ENCODE measurements around the gene DNAJC13. TPM values are rescaled to one million over a fixed set of nuclear protein-coding genes. Genes with fewer than 3 reads are reported as not detected.

Gene DNAJC13
- total and polyA plus RNA-seq, 4 donors: 38.1 to 82.2 (median 46.6) TPM

GRCh38 chr3:132507657-132508056 lies 90.4 kb downstream of the DNAJC13 start:
- Histone ChIP-seq H3K27ac (ENCODE audit: low read depth, low read length) (no peak overlapping the region), H3K4me1 (ENCODE audit: control insufficient read depth, insufficient read depth, low read length) (no peaks in the 10 kb centered on the region), H3K27me3 (ENCODE audit: control insufficient read depth, insufficient read depth, low read length) (no peaks in the 10 kb centered on the region), H3K4me3 (ENCODE audit: low read depth, low read length) (no peak overlapping the region), H3K9me3 (ENCODE audit: control insufficient read depth, insufficient read depth, low read length) (no peaks in the 10 kb centered on the region), H3K36me3 (ENCODE audit: control insufficient read depth, insufficient read depth, low read length) (peaks cover 9% of the 10 kb centered on the region)
- WGBS (ENCODE audit: insufficient coverage): no CpG with 5 or more reads among the region's 4 CpGs
- no peak for DNase-seq (ENCODE audit: low read depth in 4 of 6, low spot score in 6 of 6)

GRCh38 chr3:132509096-132509495 lies 91.8 kb downstream of the DNAJC13 start:
- Histone ChIP-seq H3K4me3 (ENCODE audit: low read depth, low read length) (no peak overlapping the region), H3K27ac (ENCODE audit: low read depth, low read length) (no peak overlapping the region), H3K4me1 (ENCODE audit: control insufficient read depth, insufficient read depth, low read length) (no peaks in the 10 kb centered on the region), H3K36me3 (ENCODE audit: control insufficient read depth, insufficient read depth, low read length) (peaks cover 9% of the 10 kb centered on the region), H3K9me3 (ENCODE audit: control insufficient read depth, insufficient read depth, low read length) (no peaks in the 10 kb centered on the region), H3K27me3 (ENCODE audit: control insufficient read depth, insufficient read depth, low read length) (no peaks in the 10 kb centered on the region)
- 100% methylated on average over 1 of the region's 1 CpG for WGBS (ENCODE audit: insufficient coverage)
- DNase-seq (ENCODE audit: low read depth in 4 of 6, low spot score in 6 of 6): no peak

- WGBS (ENCODE audit: insufficient coverage): no CpG with 5 or more reads among the region's 1 CpG
- no peak overlapping the region for H3K4me3 ChIP-seq (ENCODE audit: low read depth, low read length)
Observed at GRCh38 chr3:132509506-132509905, 92.2 kb downstream of the DNAJC13 start.

GRCh38 chr3:132513057-132513456 lies 95.8 kb downstream of the DNAJC13 start:
- Histone ChIP-seq H3K27ac (ENCODE audit: low read depth, low read length) (no peak overlapping the region), H3K27me3 (ENCODE audit: control insufficient read depth, insufficient read depth, low read length) (no peaks in the 10 kb centered on the region), H3K4me1 (ENCODE audit: control insufficient read depth, insufficient read depth, low read length) (no peaks in the 10 kb centered on the region), H3K4me3 (ENCODE audit: low read depth, low read length) (no peak overlapping the region), H3K9me3 (ENCODE audit: control insufficient read depth, insufficient read depth, low read length) (no peaks in the 10 kb centered on the region), H3K36me3 (ENCODE audit: control insufficient read depth, insufficient read depth, low read length) (peaks cover 1% of the 10 kb centered on the region)
- DNase-seq (ENCODE audit: low read depth in 4 of 6, low spot score in 6 of 6): no peak
- 100% methylated on average over 2 of the region's 5 CpGs for WGBS (ENCODE audit: insufficient coverage)

More at GRCh38 chr3:132509506-132509905, 92.2 kb downstream of the DNAJC13 start:
- no peaks in the 10 kb centered on the region for H3K4me1 ChIP-seq (ENCODE audit: control insufficient read depth, insufficient read depth, low read length)
- no peak overlapping the region for H3K27ac ChIP-seq (ENCODE audit: low read depth, low read length)
- DNase-seq (ENCODE audit: low read depth in 4 of 6, low spot score in 6 of 6): no peak
- H3K9me3 ChIP-seq (ENCODE audit: control insufficient read depth, insufficient read depth, low read length): no peaks in the 10 kb centered on the region
- H3K27me3 ChIP-seq (ENCODE audit: control insufficient read depth, insufficient read depth, low read length): no peaks in the 10 kb centered on the region
- peaks cover 9% of the 10 kb centered on the region for H3K36me3 ChIP-seq (ENCODE audit: control insufficient read depth, insufficient read depth, low read length)

- H3K36me3 ChIP-seq (ENCODE audit: control insufficient read depth, insufficient read depth, low read length): peaks cover 3% of the 10 kb centered on the region
- no peak overlapping the region for H3K4me3 ChIP-seq (ENCODE audit: low read depth, low read length)
- no CpG with 5 or more reads among the region's 2 CpGs for WGBS (ENCODE audit: insufficient coverage)
- DNase-seq (ENCODE audit: low read depth in 4 of 6, low spot score in 6 of 6): no peak
- no peaks in the 10 kb centered on the region for H3K9me3 ChIP-seq (ENCODE audit: control insufficient read depth, insufficient read depth, low read length)
- H3K4me1 ChIP-seq (ENCODE audit: control insufficient read depth, insufficient read depth, low read length): no peaks in the 10 kb centered on the region
- no peak overlapping the region for H3K27ac ChIP-seq (ENCODE audit: low read depth, low read length)
- no peaks in the 10 kb centered on the region for H3K27me3 ChIP-seq (ENCODE audit: control insufficient read depth, insufficient read depth, low read length)
Observed at GRCh38 chr3:132517311-132517710, 100.0 kb downstream of the DNAJC13 start.

GRCh38 chr3:132519914-132520313 lies 102.6 kb downstream of the DNAJC13 start:
- no peak for DNase-seq (ENCODE audit: low read depth in 4 of 6, low spot score in 6 of 6)
- H3K27me3 ChIP-seq (ENCODE audit: control insufficient read depth, insufficient read depth, low read length): no peaks in the 10 kb centered on the region
- peaks cover 3% of the 10 kb centered on the region for H3K36me3 ChIP-seq (ENCODE audit: control insufficient read depth, insufficient read depth, low read length)
- WGBS (ENCODE audit: insufficient coverage): 92% methylated on average over 1 of the region's 5 CpGs
- H3K4me3 ChIP-seq (ENCODE audit: low read depth, low read length): no peak overlapping the region
- H3K9me3 ChIP-seq (ENCODE audit: control insufficient read depth, insufficient read depth, low read length): no peaks in the 10 kb centered on the region
- no peaks in the 10 kb centered on the region for H3K4me1 ChIP-seq (ENCODE audit: control insufficient read depth, insufficient read depth, low read length)
- no peak overlapping the region for H3K27ac ChIP-seq (ENCODE audit: low read depth, low read length)

GRCh38 chr3:132521901-132522300 lies 104.6 kb downstream of the DNAJC13 start:
- Histone ChIP-seq H3K4me3 (ENCODE audit: low read depth, low read length) (no peak overlapping the region), H3K4me1 (ENCODE audit: control insufficient read depth, insufficient read depth, low read length) (no peaks in the 10 kb centered on the region), H3K36me3 (ENCODE audit: control insufficient read depth, insufficient read depth, low read length) (peaks cover 3% of the 10 kb centered on the region), H3K27ac (ENCODE audit: low read depth, low read length) (no peak overlapping the region), H3K27me3 (ENCODE audit: control insufficient read depth, insufficient read depth, low read length) (no peaks in the 10 kb centered on the region), H3K9me3 (ENCODE audit: control insufficient read depth, insufficient read depth, low read length) (no peaks in the 10 kb centered on the region)
- no CpG with 5 or more reads among the region's 5 CpGs for WGBS (ENCODE audit: insufficient coverage)
- peak in 1 of 6 donors; percentile 64 for DNase-seq (ENCODE audit: low read depth in 4 of 6, low spot score in 6 of 6)

GRCh38 chr3:132522353-132522752 lies 105.1 kb downstream of the DNAJC13 start:
- Histone ChIP-seq H3K27me3 (ENCODE audit: control insufficient read depth, insufficient read depth, low read length) (no peaks in the 10 kb centered on the region), H3K36me3 (ENCODE audit: control insufficient read depth, insufficient read depth, low read length) (peaks cover 3% of the 10 kb centered on the region), H3K4me3 (ENCODE audit: low read depth, low read length) (no peak overlapping the region), H3K27ac (ENCODE audit: low read depth, low read length) (no peak overlapping the region), H3K9me3 (ENCODE audit: control insufficient read depth, insufficient read depth, low read length) (no peaks in the 10 kb centered on the region), H3K4me1 (ENCODE audit: control insufficient read depth, insufficient read depth, low read length) (no peaks in the 10 kb centered on the region)
- WGBS (ENCODE audit: insufficient coverage): 100% methylated on average over 1 of the region's 3 CpGs
- no peak for DNase-seq (ENCODE audit: low read depth in 4 of 6, low spot score in 6 of 6)

- H3K27ac ChIP-seq (ENCODE audit: low read depth, low read length): no peak overlapping the region
- H3K9me3 ChIP-seq (ENCODE audit: control insufficient read depth, insufficient read depth, low read length): no peaks in the 10 kb centered on the region
- WGBS (ENCODE audit: insufficient coverage): 70% methylated on average over 2 of the region's 3 CpGs
- H3K36me3 ChIP-seq (ENCODE audit: control insufficient read depth, insufficient read depth, low read length): peaks cover 23% of the 10 kb centered on the region
- no peaks in the 10 kb centered on the region for H3K27me3 ChIP-seq (ENCODE audit: control insufficient read depth, insufficient read depth, low read length)
- H3K4me1 ChIP-seq (ENCODE audit: control insufficient read depth, insufficient read depth, low read length): no peaks in the 10 kb centered on the region
- DNase-seq (ENCODE audit: low read depth in 4 of 6, low spot score in 6 of 6): no peak
- no peak overlapping the region for H3K4me3 ChIP-seq (ENCODE audit: low read depth, low read length)
Observed at GRCh38 chr3:132530624-132531023, 113.3 kb downstream of the DNAJC13 start.

- peak in 5 of 6 donors; percentile 20 to 86 (median 51) for DNase-seq (ENCODE audit: low read depth in 4 of 6, low spot score in 6 of 6)
- no peaks in the 10 kb centered on the region for H3K27me3 ChIP-seq (ENCODE audit: control insufficient read depth, insufficient read depth, low read length)
- H3K27ac ChIP-seq (ENCODE audit: low read depth, low read length): no peak overlapping the region
- H3K4me3 ChIP-seq (ENCODE audit: low read depth, low read length): no peak overlapping the region
- 100% methylated on average over 1 of the region's 7 CpGs for WGBS (ENCODE audit: insufficient coverage)
- peaks cover 26% of the 10 kb centered on the region for H3K36me3 ChIP-seq (ENCODE audit: control insufficient read depth, insufficient read depth, low read length)
- no peaks in the 10 kb centered on the region for H3K9me3 ChIP-seq (ENCODE audit: control insufficient read depth, insufficient read depth, low read length)
- no peaks in the 10 kb centered on the region for H3K4me1 ChIP-seq (ENCODE audit: control insufficient read depth, insufficient read depth, low read length)
Observed at GRCh38 chr3:132535575-132536441, 118.5 kb downstream of the DNAJC13 start.

All from spinal cord (tissue), 10 donors.